NCI-H2081 (cell line): ENCODE results near the gene PCDHB3.
"Not testable (repeated sequence)": the region's sequence is repeated elsewhere in the genome, so short reads cannot be mapped to it uniquely, and the experiment has no call there.

Experiments used
- DNase-seq, 2 experiments: peaks; one replicate each; lab custom pipeline; 2025; lab: John Stamatoyannopoulos, UW

PCDHB3 gene

DNA sequence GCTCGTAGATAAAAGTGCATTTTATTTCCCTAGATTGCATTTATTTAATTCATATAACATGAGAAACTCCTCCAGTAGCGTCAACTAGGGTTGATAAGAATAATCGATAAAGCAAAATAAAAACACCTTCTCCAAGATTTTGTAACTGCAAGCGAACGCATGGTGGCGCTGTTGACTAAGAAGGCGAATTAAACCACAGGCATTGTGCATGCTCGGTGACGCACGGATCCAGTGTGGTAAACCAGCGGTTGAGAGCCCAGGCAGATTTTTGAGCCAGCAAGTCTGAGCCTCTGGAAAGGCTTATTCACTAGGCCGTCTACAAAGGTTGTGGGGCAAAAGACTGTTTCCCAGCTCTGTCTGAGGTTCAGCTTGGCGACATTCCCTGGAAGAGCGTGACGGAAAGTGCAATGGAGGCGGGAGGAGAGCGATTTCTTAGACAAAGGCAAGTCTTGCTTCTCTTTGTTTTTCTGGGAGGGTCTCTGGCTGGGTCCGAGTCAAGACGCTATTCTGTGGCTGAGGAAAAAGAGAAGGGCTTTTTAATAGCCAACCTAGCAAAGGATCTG is at the start of gene PCDHB3:
TSS of gene PCDHB3 (plus strand) at position 231 of the 563 bp plus-strand sequence. CDS start at position 408, 177 bp downstream.
- DNase-seq = no peak

DNA sequence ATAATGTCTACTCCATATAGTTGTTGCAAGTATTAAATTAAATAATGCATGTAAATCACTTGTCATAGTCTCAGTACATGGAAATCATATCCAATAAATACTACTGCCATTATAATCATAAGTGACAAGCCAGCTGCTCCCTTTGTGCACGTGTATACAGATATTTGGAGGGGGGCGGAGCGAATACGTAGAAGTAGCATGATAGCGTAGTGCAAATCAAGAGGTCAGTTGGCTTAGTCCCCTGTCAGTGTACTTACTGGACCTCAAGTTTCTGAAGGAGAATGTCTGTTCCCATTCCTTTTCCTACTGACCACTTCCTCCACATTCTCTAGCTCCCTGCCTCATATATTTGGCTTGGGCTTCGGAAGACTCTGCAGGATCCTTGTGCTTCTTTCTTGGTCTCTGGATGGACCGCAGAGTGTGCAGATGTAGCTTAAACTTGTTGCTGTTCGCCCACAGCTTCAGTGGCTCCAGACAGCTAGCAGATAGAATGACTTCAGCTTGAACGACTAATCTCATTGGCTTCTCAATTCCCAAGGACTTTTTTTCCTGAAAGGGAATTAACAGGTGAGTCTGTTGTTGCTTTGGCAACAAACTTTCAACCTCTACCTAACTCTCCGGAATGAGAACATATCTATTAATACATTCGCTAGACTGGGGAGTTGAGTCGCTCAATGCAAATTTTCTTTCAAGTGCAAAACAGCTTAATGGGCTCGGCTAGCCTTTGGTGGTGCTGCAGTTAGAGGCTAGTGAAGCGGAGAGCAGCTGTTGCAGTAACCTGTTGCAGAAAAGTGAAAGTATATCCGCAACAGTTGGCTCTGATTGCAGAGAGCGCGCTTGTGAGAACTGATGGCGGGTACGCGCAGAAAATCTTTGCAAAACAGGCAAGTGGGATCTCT is 49.4 kb upstream of the PCDHB3 start, which contains the start of gene PCDHB1:
TSS of gene PCDHB1 (plus strand) at position 753 of the 899 bp plus-strand sequence. CDS start at position 850, 97 bp downstream.
- DNase-seq = peak in 1 of 2 experiments; percentile 15

DNA sequence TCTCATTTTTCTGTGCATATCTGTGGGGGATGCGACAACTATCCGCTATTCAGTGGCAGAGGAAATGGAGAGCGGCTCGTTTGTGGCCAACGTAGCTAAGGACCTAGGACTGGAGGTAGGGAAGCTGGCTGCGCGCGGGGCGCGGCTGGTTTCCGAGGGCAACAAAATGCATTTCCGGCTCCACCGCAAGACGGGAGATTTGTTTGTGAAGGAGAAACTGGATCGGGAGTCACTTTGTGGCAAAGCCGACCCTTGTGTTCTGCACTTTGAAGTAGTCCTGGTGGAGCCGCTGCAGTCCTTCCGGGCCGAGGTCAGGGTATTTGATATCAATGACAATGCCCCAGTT is 48.8 kb upstream of the PCDHB3 start:
- no peak for DNase-seq

DNA sequence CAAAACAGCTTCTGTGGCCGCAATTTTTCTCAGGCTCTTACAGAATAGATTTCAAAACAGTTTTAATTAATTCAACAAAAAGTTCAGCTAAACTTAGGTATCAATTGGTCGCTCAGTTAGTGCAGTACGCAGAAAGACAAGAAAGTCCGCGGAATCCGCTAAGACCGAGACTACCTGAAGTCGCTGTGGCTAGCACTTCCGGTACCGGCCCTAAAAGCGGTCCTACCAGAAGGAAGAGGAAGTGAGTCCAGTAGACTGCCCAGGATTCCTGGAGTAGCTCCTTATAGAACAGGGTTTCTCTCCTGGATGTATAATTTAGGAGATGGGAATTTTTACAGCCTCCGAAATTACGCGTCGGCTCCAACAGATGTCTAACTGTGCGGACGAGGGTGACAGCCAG is 22.4 kb upstream of the PCDHB3 start:
- DNase-seq = no peak

DNA sequence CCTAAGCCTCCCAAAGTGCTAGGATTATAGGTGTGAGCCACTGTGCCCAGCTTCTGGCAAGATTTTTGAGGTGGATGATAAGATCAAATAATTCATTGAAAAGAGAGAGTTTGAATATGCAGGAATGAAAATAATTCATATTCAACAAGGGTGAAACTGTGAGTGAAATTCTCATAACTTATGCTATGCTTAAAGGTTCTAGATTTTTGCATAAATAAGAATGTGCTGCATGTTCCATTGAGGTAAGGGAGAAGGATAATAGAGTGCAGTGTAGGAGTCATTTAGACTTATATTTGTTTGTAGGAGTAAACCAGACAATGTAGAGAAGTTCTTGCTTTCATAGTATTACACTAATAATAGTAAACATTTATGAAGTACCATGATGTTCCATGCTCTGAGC is 18.0 kb upstream of the PCDHB3 start:
- no peak for DNase-seq

DNA sequence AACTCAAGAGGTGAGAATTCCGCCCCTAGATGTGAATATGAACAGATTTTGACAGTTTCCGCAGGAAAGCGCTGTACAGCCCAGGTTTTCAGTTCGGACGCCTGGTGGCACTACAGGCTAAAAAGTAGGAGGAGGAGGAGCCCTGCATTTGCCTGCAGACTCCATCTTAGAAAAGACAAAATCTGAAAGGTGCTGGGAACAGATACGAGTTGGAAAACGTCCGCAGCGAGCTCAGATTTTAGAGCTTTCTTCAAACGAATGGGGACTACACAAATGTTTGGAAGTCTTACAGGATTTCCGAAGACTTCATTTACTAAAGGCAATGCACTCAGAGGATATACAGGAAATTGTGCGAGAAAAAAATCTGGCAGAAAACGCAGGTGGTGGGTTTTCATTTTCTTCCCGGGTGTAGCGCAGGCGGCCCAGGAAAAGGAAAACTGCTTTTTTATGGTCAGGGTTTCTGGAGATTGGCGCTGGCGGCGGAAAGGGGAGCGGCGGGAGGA is 15.7 kb upstream of the PCDHB3 start:
- peak; percentile 32 to 67 for DNase-seq

DNA sequence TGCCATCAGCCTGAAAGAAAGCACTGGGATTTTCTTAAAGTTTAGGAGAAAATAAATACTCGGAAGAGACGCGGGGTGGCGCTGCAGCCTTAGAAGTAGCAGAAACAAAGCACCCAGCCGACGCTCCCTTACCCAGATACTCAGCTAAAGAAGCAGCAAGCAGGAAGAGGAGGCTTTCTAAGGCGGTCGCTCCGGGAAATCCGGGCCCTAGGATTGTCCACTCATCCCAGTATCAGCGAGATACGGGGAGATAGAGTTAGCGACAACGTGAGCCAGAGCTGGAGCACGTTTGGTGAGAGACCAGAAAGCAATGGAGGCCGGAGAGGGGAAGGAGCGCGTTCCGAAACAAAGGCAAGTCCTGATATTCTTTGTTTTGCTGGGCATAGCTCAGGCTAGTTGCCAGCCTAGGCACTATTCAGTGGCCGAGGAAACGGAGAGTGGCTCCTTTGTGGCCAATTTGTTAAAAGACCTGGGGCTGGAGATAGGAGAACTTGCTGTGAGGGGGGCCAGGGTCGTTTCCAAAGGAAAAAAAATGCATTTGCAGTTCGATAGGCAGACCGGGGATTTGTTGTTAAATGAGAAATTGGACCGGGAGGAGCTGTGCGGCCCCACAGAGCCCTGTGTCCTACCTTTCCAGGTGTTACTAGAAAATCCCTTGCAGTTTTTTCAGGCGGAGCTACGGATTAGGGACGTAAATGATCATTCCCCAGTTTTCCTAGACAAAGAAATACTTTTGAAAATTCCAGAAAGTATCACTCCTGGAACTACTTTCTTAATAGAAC is 5.6 kb upstream of the PCDHB3 start, which contains the start of gene PCDHB2:
TSS of gene PCDHB2 (plus strand) at position 135 of the 782 bp plus-strand sequence. CDS start at position 311, 176 bp downstream.
- DNase-seq = peak; percentile 72 to 73

DNA sequence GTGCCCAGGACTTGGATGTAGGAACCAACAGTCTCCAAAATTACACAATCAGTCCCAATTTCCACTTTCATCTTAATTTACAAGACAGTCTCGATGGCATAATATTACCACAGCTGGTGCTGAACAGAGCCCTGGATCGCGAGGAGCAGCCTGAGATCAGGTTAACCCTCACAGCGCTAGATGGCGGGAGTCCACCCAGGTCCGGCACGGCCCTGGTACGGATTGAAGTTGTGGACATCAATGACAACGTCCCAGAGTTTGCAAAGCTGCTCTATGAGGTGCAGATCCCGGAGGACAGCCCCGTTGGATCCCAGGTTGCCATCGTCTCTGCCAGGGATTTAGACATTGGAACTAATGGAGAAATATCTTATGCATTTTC is 5.0 kb upstream of the PCDHB3 start:
- no peak for DNase-seq

DNA sequence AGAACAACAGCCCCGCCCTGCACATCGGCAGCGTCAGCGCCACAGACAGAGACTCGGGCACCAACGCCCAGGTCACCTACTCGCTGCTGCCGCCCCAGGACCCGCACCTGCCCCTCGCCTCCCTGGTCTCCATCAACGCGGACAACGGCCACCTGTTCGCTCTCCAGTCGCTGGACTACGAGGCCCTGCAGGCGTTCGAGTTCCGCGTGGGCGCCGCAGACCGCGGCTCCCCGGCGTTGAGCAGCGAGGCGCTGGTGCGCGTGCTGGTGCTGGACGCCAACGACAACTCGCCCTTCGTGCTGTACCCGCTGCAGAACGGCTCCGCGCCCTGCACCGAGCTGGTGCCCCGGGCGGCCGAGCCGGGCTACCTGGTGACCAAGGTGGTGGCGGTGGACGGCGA is 4.1 kb upstream of the PCDHB3 start:
- DNase-seq = not testable (repeated sequence)

DNA sequence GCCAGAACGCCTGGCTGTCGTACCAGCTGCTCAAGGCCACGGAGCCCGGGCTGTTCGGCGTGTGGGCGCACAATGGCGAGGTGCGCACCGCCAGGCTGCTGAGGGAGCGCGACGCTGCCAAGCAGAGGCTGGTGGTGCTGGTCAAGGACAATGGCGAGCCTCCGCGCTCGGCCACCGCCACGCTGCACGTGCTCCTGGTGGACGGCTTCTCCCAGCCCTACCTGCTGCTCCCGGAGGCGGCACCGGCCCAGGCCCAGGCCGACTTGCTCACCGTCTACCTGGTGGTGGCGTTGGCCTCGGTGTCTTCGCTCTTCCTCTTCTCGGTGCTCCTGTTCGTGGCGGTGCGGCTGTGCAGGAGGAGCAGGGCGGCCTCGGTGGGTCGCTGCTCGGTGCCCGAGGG is 3.7 kb upstream of the PCDHB3 start:
- not testable (repeated sequence) for DNase-seq

DNA sequence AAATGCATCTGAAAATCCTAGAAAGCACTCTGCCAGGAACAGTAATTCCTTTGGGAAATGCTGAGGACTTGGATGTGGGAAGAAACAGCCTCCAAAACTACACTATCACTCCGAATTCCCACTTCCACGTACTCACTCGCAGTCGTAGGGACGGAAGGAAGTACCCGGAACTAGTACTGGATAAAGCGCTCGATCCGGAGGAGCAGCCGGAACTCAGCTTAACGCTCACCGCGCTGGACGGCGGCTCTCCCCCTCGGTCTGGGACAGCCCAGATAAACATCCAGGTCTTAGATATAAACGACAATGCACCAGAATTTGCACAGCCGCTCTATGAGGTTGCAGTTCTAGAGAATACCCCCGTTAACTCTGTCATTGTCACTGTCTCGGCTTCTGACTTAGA is 786 bp downstream of the PCDHB3 start:
- no peak for DNase-seq

DNA sequence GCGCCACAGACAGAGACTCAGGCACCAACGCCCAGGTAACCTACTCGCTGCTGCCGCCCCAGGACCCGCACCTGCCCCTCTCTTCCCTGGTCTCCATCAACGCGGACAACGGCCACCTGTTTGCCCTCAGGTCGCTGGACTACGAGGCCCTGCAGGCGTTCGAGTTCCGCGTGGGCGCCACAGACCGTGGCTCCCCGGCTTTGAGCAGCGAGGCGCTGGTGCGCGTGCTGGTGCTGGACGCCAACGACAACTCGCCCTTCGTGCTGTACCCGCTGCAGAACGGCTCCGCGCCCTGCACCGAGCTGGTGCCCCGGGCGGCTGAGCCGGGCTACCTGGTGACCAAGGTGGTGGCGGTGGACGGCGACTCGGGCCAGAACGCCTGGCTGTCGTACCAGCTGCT is 1.8 kb downstream of the PCDHB3 start:
- DNase-seq = not testable (repeated sequence)

DNA sequence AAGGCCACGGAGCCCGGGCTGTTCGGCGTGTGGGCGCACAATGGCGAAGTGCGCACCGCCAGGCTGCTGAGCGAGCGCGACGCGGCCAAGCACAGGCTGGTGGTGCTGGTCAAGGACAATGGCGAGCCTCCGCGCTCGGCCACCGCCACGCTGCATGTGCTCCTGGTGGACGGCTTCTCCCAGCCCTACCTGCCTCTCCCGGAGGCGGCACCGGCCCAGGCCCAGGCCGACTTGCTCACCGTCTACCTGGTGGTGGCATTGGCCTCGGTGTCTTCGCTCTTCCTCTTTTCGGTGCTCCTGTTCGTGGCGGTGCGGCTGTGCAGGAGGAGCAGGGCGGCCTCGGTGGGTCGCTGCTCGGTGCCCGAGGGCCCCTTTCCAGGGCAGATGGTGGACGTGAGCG is 2.2 kb downstream of the PCDHB3 start:
- DNase-seq = not testable (repeated sequence)

DNA sequence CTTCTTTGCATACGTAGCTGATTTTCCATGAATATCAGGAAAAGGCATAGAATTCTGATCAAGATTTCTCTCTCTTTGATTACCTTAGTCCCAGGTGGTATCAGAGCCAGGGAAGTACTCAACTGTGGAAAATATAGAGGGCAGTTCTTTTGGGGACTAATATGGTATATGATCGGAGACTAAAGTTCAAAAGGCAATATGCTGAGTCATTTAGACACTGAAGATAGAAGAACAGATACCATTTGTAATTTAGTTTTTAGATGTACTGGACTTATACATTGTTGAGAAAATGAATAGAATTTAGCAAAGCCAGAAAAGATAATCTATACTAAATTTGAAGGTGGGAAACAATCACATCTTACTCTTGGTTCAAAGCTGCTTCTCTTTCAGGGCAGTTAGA is 5.1 kb downstream of the PCDHB3 start:
- DNase-seq = no peak

DNA sequence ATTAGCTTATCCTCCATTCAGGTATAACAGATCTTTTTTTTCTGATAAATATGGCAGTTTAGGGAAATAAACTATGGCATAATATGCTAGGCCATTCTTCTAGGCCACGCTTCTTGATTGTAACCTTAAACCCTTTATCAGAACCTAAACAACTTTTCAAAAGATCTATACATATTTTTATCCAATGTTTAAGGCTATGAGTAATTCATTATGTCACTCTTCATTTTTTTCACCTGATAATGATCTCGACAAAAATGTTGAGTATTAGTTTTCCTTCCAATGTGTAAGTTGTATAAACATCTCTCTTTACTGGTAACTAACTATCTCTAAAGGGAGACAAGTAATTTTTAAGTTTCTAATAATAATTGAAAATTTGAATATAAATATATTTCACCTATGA is 19.0 kb downstream of the PCDHB3 start:
- DNase-seq = no peak

DNA sequence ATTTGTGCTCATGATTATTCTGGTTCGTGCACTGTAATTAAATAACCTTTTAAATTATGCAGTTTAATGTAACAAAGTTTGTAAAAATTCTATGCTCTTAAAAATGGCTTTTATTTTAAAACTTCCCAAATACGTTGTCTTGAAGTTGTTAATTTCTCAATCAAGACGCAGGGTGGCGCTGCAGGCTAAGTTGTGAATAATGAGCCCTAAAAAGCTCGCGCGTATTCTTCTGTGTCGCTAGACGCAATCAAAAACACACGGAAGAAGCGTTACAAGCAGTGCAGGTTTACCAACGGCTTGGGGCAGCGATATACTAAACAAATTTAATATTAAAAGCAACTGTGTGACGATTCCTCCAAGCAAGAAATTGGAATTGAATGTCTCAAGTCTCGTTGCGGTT is 21.3 kb downstream of the PCDHB3 start, which contains the start of gene PCDHB4:
TSS of gene PCDHB4 (plus strand) at position 256 of the 400 bp plus-strand sequence. CDS start 181 bp downstream, outside the sequence.
- peak; percentile 47 to 60 for DNase-seq

DNA sequence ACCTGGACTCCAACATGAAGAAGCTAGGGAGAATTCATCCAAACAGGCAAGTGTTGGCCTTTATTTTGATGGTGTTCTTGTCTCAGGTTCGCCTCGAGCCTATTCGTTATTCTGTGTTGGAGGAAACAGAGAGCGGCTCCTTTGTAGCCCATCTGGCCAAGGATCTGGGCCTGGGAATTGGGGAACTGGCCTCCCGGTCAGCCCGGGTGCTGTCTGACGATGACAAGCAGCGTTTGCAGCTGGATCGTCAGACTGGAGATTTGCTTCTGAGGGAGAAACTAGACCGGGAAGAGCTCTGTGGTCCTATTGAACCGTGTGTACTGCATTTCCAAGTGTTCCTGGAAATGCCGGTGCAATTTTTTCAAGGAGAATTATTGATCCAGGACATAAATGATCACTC is 21.7 kb downstream of the PCDHB3 start:
- DNase-seq = no peak

DNA sequence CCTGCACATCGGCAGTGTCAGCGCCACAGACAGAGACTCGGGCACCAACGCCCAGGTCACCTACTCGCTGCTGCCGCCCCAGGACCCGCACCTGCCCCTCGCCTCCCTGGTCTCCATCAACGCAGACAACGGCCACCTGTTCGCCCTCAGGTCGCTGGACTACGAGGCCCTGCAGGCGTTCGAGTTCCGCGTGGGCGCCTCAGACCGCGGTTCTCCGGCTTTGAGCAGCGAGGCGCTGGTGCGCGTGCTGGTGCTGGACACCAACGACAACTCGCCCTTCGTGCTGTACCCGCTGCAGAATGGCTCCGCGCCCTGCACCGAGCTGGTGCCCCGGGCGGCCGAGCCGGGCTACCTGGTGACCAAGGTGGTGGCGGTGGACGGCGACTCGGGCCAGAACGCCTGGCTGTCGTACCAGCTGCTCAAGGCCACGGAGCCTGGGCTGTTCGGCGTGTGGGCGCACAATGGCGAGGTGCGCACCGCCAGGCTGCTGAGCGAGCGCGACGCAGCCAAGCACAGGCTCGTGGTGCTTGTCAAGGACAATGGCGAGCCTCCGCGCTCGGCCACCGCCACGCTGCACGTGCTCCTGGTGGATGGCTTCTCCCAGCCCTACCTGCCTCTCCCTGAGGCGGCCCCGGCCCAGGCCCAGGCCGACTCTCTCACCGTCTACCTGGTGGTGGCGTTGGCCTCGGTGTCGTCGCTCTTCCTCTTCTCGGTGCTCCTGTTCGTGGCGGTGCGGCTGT is 23.3 kb downstream of the PCDHB3 start:
- DNase-seq = not testable (repeated sequence)

DNA sequence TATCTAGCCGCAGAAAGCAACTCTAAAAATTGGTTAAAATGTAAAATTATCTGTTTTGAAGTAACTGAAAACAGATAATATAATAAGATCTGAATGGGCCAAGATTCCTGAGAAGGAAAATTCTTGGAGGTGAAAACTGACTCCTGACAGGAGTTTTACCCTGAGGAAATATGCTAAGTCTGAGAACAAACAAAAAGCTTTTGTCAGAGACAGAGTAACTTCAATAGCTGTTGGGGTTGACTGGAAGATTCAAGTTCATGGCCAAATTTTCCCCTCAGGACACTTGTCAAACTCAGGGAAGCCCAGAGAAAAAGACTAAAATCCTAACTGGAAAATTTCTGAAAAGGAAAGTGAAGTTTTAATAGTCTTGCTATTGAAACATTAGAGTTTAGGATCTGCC is 27.0 kb downstream of the PCDHB3 start:
- no peak for DNase-seq

DNA sequence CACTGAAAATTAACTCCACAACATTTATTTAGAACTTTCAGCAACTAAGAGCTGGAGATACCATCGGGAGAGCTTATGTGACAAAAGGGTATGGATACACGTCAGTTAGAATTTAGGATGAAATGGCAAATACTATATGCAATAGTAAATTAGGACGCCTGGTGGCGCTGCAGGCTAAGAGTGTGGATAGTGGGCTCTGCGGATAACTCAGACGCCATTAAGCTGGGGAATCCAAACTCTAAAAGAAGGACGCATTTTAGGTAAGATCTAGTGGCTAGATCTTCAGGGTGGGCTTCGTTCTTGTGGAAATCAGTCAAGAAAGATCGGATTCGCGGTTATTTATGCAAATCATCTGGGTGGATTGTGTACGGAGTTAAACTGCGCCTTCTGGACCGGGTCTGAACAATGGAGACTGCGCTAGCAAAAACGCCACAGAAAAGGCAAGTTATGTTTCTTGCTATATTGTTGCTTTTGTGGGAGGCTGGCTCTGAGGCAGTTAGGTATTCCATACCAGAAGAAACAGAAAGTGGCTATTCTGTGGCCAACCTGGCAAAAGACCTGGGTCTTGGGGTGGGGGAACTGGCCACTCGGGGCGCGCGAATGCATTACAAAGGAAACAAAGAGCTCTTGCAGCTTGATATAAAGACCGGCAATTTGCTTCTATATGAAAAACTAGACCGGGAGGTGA is 34.9 kb downstream of the PCDHB3 start, which contains the start of gene PCDHB5:
TSS of gene PCDHB5 (plus strand) at position 177 of the 688 bp plus-strand sequence. CDS start at position 406, 229 bp downstream.
- DNase-seq = no peak
